CD4-positive, alpha-beta T cell (primary cell): ENCODE measurements around the gene ST6GALNAC3. TPM values are rescaled to one million over a fixed set of nuclear protein-coding genes. Genes with fewer than 3 reads are reported as not detected.

ENCODE experiments used
- ATAC-seq: fragments of 200-7000 bp; cut with Tn5 transposase; one replicate; pipeline ENCODE4 v1.10.0; 2022; ENCODE audit warnings: mild to moderate bottlenecking; ENCODE audit not compliant: poor library complexity
- CTCF ChIA-PET: fragments of 350-600 bp; sonication (Branson Sonifier 250); formaldehyde crosslinking; loops from one replicate; lab custom pipeline; 2021; ENCODE audit warnings: antibody characterized with exemption, inconsistent platforms; lab: Charles Lee
- POLR2A ChIA-PET: fragments of 350-600 bp; sonication (Branson Sonifier 250); formaldehyde crosslinking; loops from one replicate; lab custom pipeline; 2021; ENCODE audit warnings: antibody characterized with exemption, inconsistent platforms; lab: Charles Lee
- DNase-seq, 14 experiments: peaks; one replicate each; pipeline ENCODE4 v3.0.0-alpha.2; 2013 to 2020; ENCODE audit warnings: mixed read lengths in 2 of 14
- H3K27ac ChIP-seq, 2 donors: one replicate each; pipeline versions ENCODE4 v1.5.1 to v1.7.0; 2013; ENCODE audit warnings: low read length in 2 of 2, low read depth in 1 of 2, mild to moderate bottlenecking in 1 of 2
- H3K27me3 ChIP-seq, 2 experiments: 1 replicate in 1 of 2; 2 replicates in 1 of 2; pipeline versions ENCODE4 v1.6.1 to v1.7.0; 2013; ENCODE audit warnings: low read length in 2 of 2, control low read depth in 1 of 2, mild to moderate bottlenecking in 1 of 2, moderate library complexity in 1 of 2; ENCODE audit not compliant: insufficient read depth in 2 of 2, control insufficient read depth in 1 of 2
- H3K36me3 ChIP-seq: one replicate; pipeline ENCODE4 v1.6.1; 2013; ENCODE audit warnings: low read length, control low read depth; ENCODE audit not compliant: insufficient read depth
- H3K4me1 ChIP-seq: one replicate; pipeline ENCODE4 v1.6.1; 2013; ENCODE audit warnings: low read length, control low read depth; ENCODE audit not compliant: insufficient read depth
- H3K4me3 ChIP-seq: one replicate; pipeline ENCODE4 v1.5.1; 2013; ENCODE audit warnings: mild to moderate bottlenecking, low read length, moderate library complexity
- H3K9me3 ChIP-seq, 2 experiments: 1 replicate in 1 of 2; 2 replicates in 1 of 2; pipeline versions ENCODE4 v1.6.1 to v1.7.0; 2013; ENCODE audit warnings: low read length in 2 of 2, mild to moderate bottlenecking in 2 of 2, control low read depth in 1 of 2, moderate library complexity in 1 of 2; ENCODE audit not compliant: control insufficient read depth in 1 of 2, insufficient read depth in 1 of 2
- H3K27ac Mint-ChIP-seq: one replicate; pipeline ENCODE4 v1.8.0; 2020; ENCODE audit warnings: mixed read lengths
- H3K27me3 Mint-ChIP-seq: one replicate; pipeline ENCODE4 v1.8.0; 2021; ENCODE audit warnings: mixed read lengths
- H3K36me3 Mint-ChIP-seq: one replicate; pipeline ENCODE4 v1.8.0; 2021; ENCODE audit warnings: low read depth, mixed read lengths
- H3K4me1 Mint-ChIP-seq: one replicate; pipeline ENCODE4 v1.8.0; 2021; ENCODE audit warnings: low read depth, mixed read lengths
- H3K4me3 Mint-ChIP-seq: one replicate; pipeline ENCODE4 v1.8.0; 2020; ENCODE audit warnings: mild to moderate bottlenecking, mixed read lengths
- H3K9me3 Mint-ChIP-seq: one replicate; pipeline ENCODE4 v1.8.0; 2020; ENCODE audit warnings: mixed read lengths
- CTCF ChIP-seq: fragments of 200-600 bp; IDR thresholded peaks from one replicate; pipeline ENCODE4 v1.8.0; 2022; ENCODE audit warnings: antibody characterized with exemption, mild to moderate bottlenecking
- intact Hi-C, 2 experiments: fragments of 100-400 bp; cut with DNase I in 1 of 2; cut with micrococcal nuclease in 1 of 2; formaldehyde crosslinking; loops; one replicate each; pipeline versions ENCODE4 v1.15.1 to v1.9.0; 2023 to 2025; cut with DNase I, micrococcal nuclease
- total RNA-seq, 174 experiments: library from RNA in 2 of 174; stranded (reverse) in 2 of 174; gene quantifications; one replicate each; pipeline ENCODE4 v1.2.3 and lab custom pipeline; 2021 to 2026

Gene ST6GALNAC3
- total RNA-seq, 2 experiments from 2014 or later = 0.77 to 1.3 TPM

GRCh38 chr1:76288758-76289483 is 214.4 kb downstream of the ST6GALNAC3 start:
- ChIA-PET POLR2A (no interaction called here), CTCF (no interaction called here)
- DNase-seq (no peak), ATAC-seq (peak; percentile 21)
- Mint-ChIP-seq H3K27ac (peak overlapping the region; percentile 75), H3K9me3 (no peaks in the 10 kb centered on the region), H3K4me3 (peak overlapping the region; percentile 45), H3K27me3 (no peaks in the 10 kb centered on the region), H3K4me1 (peaks cover 93% of the 10 kb centered on the region), H3K36me3 (no peaks in the 10 kb centered on the region)
- H3K4me3 ChIP-seq = no peak overlapping the region
- no peaks in the 10 kb centered on the region for H3K36me3 ChIP-seq
- peaks cover 44% of the 10 kb centered on the region for H3K4me1 ChIP-seq
- no peak overlapping the region for H3K27ac ChIP-seq
- no peaks in the 10 kb centered on the region for H3K27me3 ChIP-seq
- TF ChIP-seq CTCF = no peak
- no peaks in the 10 kb centered on the region for H3K9me3 ChIP-seq
- intact Hi-C loops = loop anchor here (2.0 to 10.0 kb wide), 2 partner anchors 20 to 214 kb away; partner anchors contain the start of gene ST6GALNAC3 (in 1 of the 2)

GRCh38 chr1:76289692-76290091 is 215.1 kb downstream of the ST6GALNAC3 start:
- no peak overlapping the region for H3K27ac ChIP-seq
- intact Hi-C loops = loop anchor here (2.0 to 10.0 kb wide), 3 partner anchors 19 to 215 kb away; partner anchors contain the start of gene ST6GALNAC3 (in 1 of the 2)
- POLR2A ChIA-PET = interaction anchor here (1.0 kb wide), 1 partner anchor 9 kb away, joined by 4 read pairs; no protein-coding TSS in a partner anchor

GRCh38 chr1:76290271-76290670 is 215.7 kb downstream of the ST6GALNAC3 start:
- peaks cover 38% of the 10 kb centered on the region for H3K4me1 ChIP-seq
- no peak for TF ChIP-seq CTCF
- POLR2A ChIA-PET = interaction anchor here (1.0 kb wide), 2 partner anchors 9 to 22 kb away, joined by 4 to 6 read pairs; no protein-coding TSS in a partner anchor
- Mint-ChIP-seq H3K4me1 (peaks cover 92% of the 10 kb centered on the region), H3K9me3 (no peaks in the 10 kb centered on the region), H3K4me3 (peak overlapping the region; percentile 46), H3K27me3 (no peaks in the 10 kb centered on the region), H3K27ac (peak overlapping the region; percentile 75), H3K36me3 (no peaks in the 10 kb centered on the region)
- no peaks in the 10 kb centered on the region for H3K36me3 ChIP-seq
- H3K27me3 ChIP-seq = no peaks in the 10 kb centered on the region
- no peak overlapping the region for H3K27ac ChIP-seq
- no peaks in the 10 kb centered on the region for H3K9me3 ChIP-seq
- no peak overlapping the region for H3K4me3 ChIP-seq
- DNase-seq (no peak), ATAC-seq (no peak)
- intact Hi-C loops = loop anchor here in 1 of 2 experiments (5.0 kb wide), 1 partner anchor 33 kb away; no protein-coding TSS in a partner anchor
- CTCF ChIA-PET = interaction anchor here (1.0 kb wide), 1 partner anchor 10 kb away, joined by 3 read pairs; no protein-coding TSS in a partner anchor

More at GRCh38 chr1:76289692-76290091, 215.1 kb downstream of the ST6GALNAC3 start:
- Histone ChIP-seq H3K4me1 (peaks cover 44% of the 10 kb centered on the region), H3K36me3 (no peaks in the 10 kb centered on the region), H3K4me3 (no peak overlapping the region), H3K9me3 (no peaks in the 10 kb centered on the region), H3K27me3 (no peaks in the 10 kb centered on the region)
- ATAC-seq (no peak), DNase-seq (peak in 1 of 14 experiments; percentile 30)
- H3K4me3 Mint-ChIP-seq = peak overlapping the region; percentile 45
- no peak for TF ChIP-seq CTCF
- CTCF ChIA-PET = no interaction called here
- H3K27me3 Mint-ChIP-seq = no peaks in the 10 kb centered on the region
- peak overlapping the region; percentile 75 for H3K27ac Mint-ChIP-seq
- H3K36me3 Mint-ChIP-seq = no peaks in the 10 kb centered on the region
- no peaks in the 10 kb centered on the region for H3K9me3 Mint-ChIP-seq
- H3K4me1 Mint-ChIP-seq = peaks cover 92% of the 10 kb centered on the region
